GM21381 (cell line): ENCODE results near the gene BCL2.

Experiments
- ATAC-seq: cut with Tn5 transposase; IDR thresholded peaks from one replicate; pipeline ENCODE4 v1.9.1; 2021; ENCODE audit warnings: mild to moderate bottlenecking, moderate library complexity; ENCODE audit not compliant: unreplicated experiment

BCL2 gene

DNA sequence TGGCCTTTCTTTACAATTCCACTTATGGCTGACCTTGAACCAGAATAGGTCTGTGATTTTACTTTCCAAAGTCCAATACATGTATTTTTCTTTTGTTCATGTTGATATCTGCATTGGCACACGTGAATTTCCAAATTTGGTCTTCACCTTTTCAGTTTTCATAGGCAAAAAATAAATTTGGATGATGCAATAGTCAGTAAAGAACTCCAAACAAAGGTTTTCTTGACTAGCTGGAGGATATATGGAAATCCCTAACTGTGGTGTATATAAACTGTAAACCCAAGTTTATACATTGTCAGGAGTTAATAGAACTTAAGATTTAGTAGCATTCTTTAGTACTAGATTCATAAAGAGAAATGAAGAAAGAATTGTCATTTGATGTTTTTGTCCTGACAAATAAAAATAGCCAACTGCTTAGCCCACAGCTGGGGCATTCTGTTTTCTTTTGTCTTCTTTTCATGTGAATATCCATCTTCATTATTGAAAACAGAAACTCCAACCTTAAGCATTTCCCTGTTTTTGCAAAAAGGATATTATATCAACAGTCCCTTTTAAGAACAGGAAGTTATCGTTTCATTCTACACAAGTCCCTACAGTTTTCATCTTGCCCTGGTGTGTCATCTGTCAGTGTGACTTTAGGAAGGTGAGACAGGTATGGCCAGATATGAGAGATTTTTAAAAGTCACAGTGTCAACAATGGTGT is 132.9 kb downstream of the BCL2 start:
- ATAC-seq = no peak

DNA sequence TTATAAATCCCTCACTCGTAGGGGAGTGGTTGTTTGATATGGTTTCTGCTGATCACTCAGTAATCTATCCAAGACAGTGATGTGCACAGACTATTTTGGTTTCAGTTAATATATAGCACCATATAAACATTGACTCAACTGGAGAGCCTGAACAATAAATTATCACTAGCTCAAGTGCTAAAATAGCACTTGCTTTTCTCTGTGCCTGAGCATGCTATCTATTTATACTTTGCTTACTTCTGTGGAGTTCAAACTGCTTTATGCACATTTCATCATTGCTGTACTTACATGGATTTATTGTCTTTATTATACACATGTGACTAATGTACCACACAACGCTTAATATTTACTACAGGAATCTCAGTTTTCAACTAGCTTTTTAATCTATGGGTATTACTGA is 133.6 kb downstream of the BCL2 start:
- no peak for ATAC-seq

DNA sequence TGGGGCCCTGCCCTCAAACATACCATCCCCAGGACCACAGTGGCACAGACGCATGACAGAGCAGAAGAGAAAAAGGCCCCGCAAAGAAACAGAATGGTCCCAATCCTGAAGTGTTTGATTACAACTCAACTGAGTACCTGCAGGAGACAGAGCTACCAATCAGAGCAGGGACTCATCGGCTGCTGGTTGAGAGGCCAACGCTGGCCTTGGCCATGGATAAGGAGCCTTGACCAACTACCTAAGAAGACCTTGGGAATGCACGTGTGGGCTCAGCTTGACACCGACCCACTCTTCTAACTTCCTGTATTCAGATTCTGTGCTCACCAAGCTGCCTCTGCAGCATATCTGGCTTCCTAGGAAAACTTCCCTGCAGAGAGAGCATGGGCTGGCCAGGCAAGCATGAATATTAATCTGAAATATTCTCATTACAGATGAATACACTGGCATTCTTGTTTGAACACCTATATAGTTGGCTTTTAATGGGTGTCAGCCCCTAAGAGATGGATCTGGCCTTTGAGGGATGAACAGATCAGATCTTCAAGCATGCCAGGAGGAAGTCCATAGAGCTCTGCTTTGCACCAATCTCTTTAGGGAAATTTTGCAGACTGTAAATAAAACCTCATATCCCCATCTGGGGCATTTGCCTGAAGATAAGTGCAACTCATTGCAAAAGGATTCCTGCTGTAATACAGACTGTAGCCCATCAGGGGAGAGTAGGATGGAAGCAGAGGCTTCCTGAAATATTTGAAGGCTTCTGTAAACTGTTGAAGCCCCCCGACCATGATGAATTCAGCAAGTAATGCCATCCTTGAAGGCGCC is 135.4 kb downstream of the BCL2 start:
- no peak for ATAC-seq

DNA sequence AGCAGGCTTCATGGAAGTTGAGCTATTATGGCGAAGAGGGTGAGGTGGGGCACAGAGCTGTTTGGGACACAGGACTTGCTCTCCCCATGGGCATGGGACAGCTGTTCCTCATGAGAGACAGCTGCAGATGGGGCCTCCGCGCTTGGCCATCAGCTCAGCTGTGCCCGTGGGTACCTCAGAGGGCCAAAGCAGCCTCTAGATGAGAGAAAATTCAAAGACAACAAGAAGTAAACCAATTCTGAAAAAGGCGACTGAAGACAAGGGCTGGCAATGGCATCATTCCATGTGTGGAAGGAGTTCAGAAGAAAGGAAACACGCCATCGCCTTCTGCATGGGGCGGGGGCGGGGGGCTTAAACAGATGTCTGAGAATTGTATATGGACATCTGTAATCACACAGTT is 136.2 kb downstream of the BCL2 start:
- ATAC-seq = no peak

DNA sequence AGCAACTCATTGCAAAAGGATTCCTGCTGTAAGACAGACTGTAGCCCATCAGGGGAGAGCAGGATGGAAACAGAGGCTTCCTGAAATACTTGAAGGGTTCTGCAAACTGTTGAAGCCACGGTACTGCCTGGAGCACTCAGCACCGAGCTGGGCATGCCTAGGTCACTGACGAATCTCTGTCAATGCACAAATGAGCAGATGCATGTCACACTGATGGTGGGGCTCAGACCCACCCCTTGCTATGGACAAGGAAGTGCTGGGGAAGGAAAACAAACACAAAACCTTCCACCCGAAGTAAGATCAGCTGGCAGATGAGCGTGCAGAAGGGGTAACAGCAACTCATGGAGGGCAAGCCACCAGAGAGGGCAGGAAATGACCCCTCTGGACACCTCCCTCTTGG is 136.7 kb downstream of the BCL2 start:
- no peak for ATAC-seq

DNA sequence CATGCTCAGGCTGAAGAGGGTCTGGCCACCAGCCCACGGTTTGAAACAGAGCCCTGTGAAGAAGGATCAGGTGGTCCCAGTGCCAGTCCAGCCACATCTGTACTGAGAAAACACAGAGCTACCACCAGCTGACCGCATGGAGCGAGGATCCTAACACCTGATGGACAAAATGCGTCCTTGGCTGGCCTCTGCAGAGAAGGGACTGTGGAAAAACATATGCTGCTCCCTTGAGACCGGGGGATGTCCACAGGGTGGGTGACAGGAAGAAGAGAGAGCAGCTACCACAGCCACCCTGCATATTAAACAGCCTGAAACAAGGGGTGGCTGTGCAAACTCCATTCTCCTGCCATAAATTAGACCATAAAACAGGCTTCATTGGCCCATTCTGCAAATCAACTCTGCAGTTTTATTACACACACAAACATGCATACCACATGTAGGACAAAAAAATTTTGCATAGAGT is 137.2 kb downstream of the BCL2 start:
- no peak for ATAC-seq

DNA sequence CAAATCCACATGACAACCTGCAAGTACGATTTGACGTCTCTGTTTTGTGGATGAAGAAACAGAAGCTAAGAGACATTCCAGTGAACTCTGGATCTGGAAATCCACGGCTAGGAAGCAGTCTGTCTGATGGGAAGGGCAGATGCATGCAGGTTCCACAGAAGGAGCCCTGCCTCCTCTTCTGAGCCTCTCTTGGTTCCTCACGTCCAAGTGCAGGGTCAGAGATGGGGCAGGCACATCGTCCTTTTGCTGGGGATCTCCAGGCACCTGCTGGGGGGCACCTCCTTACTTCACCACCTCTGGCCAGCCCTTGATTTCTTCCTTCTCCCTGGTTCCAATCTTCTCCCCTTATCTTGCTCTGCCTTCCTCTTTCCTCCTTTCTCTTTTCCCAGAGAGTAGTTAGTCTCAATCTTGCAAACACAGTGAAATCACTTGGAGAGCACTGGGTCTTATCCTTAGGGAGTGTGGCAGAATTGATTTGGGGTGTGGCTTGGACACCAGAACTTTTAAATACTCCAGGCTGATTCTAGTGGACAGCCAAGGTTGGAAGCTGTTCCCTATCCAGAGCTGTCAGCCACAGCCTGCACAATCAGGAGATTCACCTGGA is 137.8 kb downstream of the BCL2 start:
- no peak for ATAC-seq

DNA sequence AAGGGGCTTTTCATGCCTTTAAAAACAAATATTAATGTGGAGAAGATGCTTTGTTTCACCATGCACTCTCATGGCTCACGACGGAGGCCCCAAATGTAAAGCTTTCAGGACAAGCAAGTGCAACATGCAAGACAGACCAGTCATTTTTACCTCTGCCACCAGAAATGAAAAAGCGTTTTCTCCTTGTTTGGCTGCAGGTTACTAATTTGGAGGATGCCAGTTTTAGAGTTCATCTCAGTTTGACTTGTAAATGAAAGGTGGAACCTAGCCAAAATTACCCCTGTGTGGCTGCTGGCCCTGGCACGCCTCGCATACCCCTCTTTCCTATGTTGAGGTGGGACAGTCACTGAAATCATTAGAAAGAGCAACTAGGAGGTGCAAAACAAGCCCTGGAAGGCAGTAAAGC is 138.6 kb downstream of the BCL2 start:
- ATAC-seq = peak; percentile 47

DNA sequence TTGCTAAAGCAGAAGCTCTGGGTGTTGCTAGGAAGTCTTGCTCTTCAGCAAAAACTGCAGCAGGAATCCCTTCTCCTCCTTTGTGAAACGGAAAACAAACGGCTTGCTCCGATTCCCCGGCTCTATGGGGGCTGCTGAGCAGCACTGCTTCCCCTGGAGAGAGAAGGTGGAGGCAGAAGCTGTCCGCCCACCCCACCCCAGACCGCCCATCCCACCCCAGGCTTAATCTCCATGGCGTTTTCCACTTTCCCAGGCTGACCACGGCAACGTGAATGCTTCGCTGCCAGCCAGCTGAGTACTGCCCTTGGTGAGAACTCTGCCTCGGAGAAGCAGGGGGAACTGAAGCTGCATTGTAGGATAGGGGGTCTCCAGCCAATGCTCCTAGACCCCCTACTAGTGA is 139.2 kb downstream of the BCL2 start:
- no peak for ATAC-seq

DNA sequence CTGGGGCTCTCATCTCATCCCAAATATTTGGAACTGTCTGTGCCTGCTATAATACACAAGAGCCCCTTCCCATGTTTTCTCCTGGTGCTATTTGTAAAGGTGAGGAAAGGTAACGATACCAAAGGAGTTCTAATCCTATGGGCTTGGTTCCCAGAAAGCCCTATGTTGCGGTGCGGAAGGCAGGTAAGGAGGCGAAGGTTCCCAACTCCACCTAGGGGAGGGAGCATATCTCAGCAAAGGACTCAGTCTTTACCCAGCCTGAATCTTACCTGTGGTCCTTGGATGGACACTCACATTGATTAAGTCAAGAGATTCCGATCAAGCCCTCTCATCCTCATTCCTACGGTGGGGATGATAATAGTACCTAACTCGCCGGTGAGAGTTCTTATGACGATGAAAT is 140.1 kb downstream of the BCL2 start:
- no peak for ATAC-seq

DNA sequence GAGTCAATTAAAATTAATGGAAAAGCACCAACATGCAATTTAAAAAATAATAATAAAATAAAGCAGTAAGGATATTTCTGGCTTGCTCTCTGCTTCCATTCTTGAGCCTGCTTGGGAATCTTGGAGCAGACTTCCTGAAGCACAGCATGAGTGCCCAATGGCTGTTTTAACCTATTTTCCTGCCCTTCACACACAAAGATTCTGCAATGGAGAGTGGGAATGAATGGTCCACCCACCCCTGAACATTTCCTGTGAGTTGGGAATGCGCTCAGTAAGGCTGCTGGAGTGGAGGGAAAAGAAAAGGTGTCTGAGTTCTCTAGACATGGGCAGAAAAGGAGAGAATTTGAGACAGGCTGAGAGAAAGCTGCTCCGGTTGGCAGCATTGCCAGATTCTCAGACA is 140.6 kb downstream of the BCL2 start:
- no peak for ATAC-seq

DNA sequence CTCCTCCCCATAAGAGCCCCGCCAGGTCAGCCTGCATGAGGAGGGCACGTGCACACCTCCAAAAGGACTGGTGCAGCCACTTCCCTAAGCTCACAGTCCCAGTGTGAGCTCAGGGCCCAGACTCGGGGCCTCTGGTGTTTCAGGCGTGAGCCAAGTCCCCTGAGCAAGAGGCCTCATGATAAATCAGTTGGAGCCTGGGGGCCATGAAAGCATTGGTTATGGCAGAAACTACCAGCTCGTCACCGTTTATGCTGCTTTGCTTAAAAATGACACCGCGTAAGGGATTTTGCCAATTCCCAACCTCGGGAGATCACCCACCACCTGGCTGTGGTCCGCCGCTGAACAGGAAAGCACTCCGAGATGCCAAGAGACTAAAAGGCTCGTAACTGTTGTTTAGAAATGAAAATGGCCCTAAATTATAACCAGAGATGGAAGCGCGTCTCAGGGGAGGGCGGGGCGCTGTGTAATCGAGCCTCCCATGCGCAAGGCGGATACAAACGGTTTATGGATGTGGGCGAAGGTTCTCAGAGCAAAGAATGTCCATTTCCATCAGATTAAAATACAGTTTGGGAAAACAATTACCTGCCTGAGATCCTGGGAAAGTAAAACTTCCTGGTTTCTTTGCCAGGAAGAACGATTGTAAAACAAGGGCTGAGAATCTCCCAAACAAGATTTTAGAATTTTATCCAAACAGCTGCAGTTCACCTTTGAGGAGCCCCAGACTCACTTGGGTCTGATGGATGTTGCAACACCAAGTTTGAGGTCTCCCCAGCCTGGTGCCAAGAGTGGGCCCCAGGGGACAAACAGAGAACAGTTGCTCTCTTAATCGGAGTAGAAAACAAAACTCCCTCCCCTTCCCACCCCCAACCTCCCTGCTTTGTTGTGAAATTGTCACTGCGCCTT is 141.4 kb downstream of the BCL2 start:
- ATAC-seq = no peak

DNA sequence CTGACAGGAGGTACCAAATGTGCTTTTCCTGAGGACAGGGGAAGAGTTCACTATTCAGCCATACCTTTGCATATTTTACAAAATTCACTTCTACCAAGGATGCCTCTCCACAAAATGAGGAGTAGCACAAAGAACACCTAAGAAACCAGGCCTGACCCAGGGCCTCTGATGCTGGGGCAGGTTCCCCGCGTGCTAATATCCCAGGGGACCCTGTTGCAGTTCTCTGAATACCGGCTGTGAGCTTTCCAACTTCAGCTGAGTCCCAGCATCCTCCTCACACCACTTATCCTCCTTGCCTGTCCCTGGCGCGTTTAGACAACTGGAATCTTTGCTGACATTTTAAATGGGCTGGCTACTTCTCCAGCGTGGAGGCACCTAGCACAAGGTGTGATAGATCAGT is 142.3 kb downstream of the BCL2 start:
- no peak for ATAC-seq

DNA sequence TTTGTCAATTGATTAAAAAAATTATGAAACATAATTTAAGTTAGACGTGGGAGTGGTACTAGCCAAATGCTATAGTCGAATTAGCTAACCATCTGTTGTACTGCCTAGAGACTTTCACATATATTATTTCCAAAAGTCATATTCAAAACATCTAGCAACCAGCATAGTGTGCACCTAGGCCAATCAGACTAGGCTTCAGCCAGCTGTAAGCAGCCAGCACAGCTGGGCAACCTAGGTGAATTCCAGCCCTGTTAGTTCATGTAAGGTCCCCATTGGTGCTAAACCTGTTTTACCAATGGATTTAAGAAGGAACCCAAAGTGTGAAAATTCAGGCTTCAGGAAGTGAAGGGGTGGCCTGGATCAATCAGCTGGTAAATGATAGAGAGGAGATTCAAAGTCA is 144.3 kb downstream of the BCL2 start:
- ATAC-seq = no peak

DNA sequence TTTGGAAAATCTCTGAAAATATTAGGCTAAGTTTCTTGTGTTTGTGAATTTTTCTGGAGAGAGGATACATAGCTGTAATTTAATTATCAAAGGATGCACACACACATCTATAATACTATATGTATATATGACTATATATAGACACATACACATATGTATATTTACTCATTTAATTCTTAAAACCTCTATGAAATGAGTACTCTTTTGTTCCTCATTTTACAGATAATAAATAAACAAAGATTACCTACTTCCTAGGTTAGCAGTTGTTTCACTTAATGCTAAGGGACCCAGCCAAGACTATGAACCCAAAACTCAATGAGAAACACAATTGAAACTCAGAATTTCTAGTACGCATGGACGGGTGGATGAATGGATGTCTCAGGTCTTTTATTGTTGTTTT is 145.6 kb downstream of the BCL2 start:
- ATAC-seq = no peak

DNA sequence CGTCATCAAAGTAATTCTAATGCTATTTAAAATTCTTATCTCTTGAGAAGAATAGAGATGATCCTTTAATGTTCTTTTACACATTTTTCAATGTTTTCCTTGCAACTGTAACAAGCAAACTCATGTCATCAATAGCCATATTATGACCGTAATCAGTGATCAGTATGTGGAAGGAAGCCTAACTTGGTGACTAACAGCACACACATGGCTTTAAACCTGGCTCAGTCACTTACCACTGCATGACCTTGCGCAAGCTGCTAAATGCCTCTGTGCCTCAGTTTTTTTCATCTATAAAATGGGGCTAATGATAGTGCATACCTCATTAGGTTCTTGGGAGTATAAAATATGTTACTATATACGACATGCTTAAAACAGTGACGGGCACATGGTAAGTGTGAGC is 149.7 kb downstream of the BCL2 start:
- ATAC-seq = no peak

DNA sequence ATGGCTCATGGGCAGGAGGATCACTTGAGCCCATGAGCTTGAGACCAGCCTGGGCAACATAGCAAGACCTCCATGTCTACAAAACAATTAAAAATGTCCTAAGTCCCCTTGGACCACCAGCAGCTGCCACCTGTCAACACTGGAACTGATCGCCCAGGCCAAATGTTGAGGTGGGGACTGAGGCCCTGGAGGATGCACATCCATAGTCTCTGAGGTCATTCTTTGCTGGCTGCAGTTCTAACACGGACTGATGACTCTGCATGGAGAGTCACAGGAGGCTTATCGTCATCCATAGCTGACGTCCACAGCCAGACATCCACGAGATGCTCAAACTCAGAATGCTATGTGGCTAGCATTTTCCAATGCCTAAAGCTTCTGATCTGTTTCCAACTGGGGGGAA is 151.3 kb downstream of the BCL2 start:
- no peak for ATAC-seq

DNA sequence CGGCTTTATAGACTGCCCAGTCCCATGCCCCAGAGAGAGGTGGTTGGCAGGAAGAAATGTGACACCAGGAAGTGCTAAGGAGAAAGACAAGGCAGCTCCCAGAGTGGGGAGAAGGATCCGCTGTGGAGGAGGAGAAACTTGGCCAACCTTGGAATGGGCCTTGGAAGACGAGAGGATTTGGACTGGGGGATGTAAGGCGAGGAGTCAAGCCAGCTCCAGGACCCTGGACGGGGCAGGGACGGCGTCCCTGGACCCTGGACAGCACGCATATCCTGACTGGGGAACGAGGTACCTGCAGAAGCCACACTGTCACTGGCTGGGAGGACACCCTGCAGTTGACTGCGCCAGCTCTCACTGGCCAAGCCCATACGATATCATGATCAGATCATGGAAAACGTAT is 153.4 kb downstream of the BCL2 start:
- no peak for ATAC-seq

DNA sequence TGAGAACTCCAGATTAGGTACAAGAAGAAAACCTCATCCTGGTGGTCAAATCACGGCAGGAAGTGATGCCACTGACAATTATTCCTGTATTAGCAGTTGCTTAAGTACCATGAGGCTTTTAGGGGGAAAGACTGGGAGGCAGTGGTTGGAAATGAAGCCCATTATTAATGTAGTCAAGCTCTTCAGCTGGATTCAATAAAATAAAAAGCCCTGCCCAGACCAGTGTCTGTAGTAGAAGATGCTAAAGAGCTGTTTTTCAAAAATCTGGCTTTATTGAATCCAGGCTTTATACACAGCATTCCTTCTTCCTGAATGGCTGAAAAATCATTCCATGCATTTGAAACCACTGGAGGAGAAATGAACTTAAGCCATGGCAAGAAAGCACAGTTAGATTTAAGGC is 155.2 kb downstream of the BCL2 start:
- no peak for ATAC-seq

DNA sequence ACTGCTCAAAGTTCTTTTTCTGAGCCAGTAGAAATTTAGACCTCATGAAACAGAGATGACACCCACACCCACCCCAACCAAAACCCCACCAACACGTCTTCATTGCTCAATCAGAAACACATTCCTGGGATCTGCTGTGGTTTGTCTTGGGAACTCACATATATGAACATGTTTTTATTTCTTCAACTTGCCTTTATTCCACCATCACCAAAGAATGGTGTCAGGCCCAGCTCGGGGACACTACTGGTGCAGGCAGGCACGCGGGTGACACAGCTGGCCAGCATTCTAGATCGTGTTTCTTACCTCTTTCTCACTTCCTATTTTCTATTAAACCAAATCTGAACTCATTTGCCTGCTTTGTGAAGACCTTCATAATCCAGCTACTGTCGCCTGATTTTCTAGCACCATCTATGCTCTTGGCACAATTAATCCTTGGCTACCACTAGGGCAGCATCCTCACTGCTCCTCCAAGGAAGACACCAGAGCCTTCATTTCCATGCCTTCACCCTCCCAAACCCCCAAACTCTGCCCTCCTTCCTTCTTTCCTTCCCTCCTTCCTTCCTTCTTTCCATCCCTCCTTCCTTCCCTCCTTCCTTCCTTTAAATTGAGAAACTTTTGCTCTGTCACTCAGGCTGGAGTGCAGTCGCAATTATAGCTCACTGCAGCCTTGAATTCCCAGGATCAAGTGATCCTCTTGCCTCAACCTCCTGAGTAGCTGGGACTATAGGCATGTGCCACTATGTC is 157.1 kb downstream of the BCL2 start:
- ATAC-seq = peak; percentile 30
